ENCODE measurements around the gene KAZN. TPM values are rescaled to one million over a fixed set of nuclear protein-coding genes. Genes with fewer than 3 reads are reported as not detected.

KAZN gene
- total RNA-seq, 1 donor from 2014 or later = 3.7 TPM

- no peak overlapping the region for H3K27ac ChIP-seq (ENCODE audit: low read depth, low read length)
Observed at GRCh38 chr1:14987829-14988603, 389.5 kb downstream of the KAZN start.

DNA sequence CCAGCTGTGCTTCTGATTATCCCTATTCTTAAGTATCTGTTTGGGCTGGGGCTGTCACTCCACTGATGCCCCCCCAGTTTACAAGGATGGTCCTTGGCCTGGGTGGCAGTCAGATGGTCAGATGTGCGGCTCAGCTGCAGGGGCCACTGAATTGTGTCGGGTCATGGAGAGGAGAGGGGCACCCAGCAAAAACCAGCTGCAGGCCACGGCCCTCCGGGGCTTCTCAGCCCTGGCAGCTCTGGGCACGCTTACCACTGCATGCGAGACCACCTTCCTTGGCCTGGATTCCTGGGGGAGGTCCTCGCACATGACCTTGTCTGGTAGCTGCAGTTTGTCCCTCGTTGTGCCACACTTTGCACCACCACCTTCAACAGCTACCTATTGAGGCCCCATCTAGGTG is 390.2 kb downstream of the KAZN start:
- Histone ChIP-seq H3K9me3 (ENCODE audit: control insufficient read depth in 3 of 3, low read length in 3 of 3) (no peaks in the 10 kb centered on the region), H3K27ac (ENCODE audit: low read depth, low read length) (no peak overlapping the region), H3K27me3 (ENCODE audit: control insufficient read depth in 3 of 3, insufficient read depth in 3 of 3, low read length in 3 of 3) (peaks cover 2 to 6% (median 5%) of the 10 kb centered on the region in 3 donors), H3K4me1 (ENCODE audit: control insufficient read depth in 3 of 3, insufficient read depth in 3 of 3, low read length in 3 of 3) (peaks cover 0 to 5% (median 5%) of the 10 kb centered on the region in 3 donors), H3K4me3 (ENCODE audit: low read length in 3 of 3) (no peak overlapping the region), H3K36me3 (ENCODE audit: control insufficient read depth in 3 of 3, insufficient read depth in 3 of 3, low read length in 3 of 3) (no peaks in the 10 kb centered on the region), H3K9ac (ENCODE audit: low read depth in 1 of 3, low read length in 3 of 3) (no peak overlapping the region)

More at GRCh38 chr1:14987829-14988603, 389.5 kb downstream of the KAZN start:
- peaks cover 2 to 6% (median 5%) of the 10 kb centered on the region in 3 donors for H3K27me3 ChIP-seq (ENCODE audit: control insufficient read depth in 3 of 3, insufficient read depth in 3 of 3, low read length in 3 of 3)
- H3K4me1 ChIP-seq (ENCODE audit: control insufficient read depth in 3 of 3, insufficient read depth in 3 of 3, low read length in 3 of 3) = peaks cover 0 to 5% (median 5%) of the 10 kb centered on the region in 3 donors
- no peak overlapping the region for H3K9ac ChIP-seq (ENCODE audit: low read depth in 1 of 3, low read length in 3 of 3)
- no peaks in the 10 kb centered on the region for H3K9me3 ChIP-seq (ENCODE audit: control insufficient read depth in 3 of 3, low read length in 3 of 3)
- no peak overlapping the region for H3K4me3 ChIP-seq (ENCODE audit: low read length in 3 of 3)
- no peaks in the 10 kb centered on the region for H3K36me3 ChIP-seq (ENCODE audit: control insufficient read depth in 3 of 3, insufficient read depth in 3 of 3, low read length in 3 of 3)

- Histone ChIP-seq H3K4me1 (ENCODE audit: control insufficient read depth in 3 of 3, insufficient read depth in 3 of 3, low read length in 3 of 3) (peaks cover 0 to 5% (median 5%) of the 10 kb centered on the region in 3 donors), H3K4me3 (ENCODE audit: low read length in 3 of 3) (no peak overlapping the region), H3K27ac (ENCODE audit: low read depth, low read length) (no peak overlapping the region), H3K9me3 (ENCODE audit: control insufficient read depth in 3 of 3, low read length in 3 of 3) (no peaks in the 10 kb centered on the region), H3K9ac (ENCODE audit: low read depth in 1 of 3, low read length in 3 of 3) (no peak overlapping the region), H3K36me3 (ENCODE audit: control insufficient read depth in 3 of 3, insufficient read depth in 3 of 3, low read length in 3 of 3) (no peaks in the 10 kb centered on the region), H3K27me3 (ENCODE audit: control insufficient read depth in 3 of 3, insufficient read depth in 3 of 3, low read length in 3 of 3) (peaks cover 2 to 6% (median 5%) of the 10 kb centered on the region in 3 donors)
Observed at GRCh38 chr1:14989931-14990728, 391.6 kb downstream of the KAZN start.

GRCh38 chr1:14993414-14993813 is 394.9 kb downstream of the KAZN start:
- no peak overlapping the region for H3K4me3 ChIP-seq (ENCODE audit: low read length in 3 of 3)
- H3K4me1 ChIP-seq (ENCODE audit: control insufficient read depth in 3 of 3, insufficient read depth in 3 of 3, low read length in 3 of 3) = peaks cover 0 to 5% (median 0%) of the 10 kb centered on the region in 3 donors
- H3K36me3 ChIP-seq (ENCODE audit: control insufficient read depth in 3 of 3, insufficient read depth in 3 of 3, low read length in 3 of 3) = no peaks in the 10 kb centered on the region
- H3K27me3 ChIP-seq (ENCODE audit: control insufficient read depth in 3 of 3, insufficient read depth in 3 of 3, low read length in 3 of 3) = peaks cover 0 to 2% (median 0%) of the 10 kb centered on the region in 3 donors
- H3K9ac ChIP-seq (ENCODE audit: low read depth in 1 of 3, low read length in 3 of 3) = no peak overlapping the region
- no peaks in the 10 kb centered on the region for H3K9me3 ChIP-seq (ENCODE audit: control insufficient read depth in 3 of 3, low read length in 3 of 3)
- no peak overlapping the region for H3K27ac ChIP-seq (ENCODE audit: low read depth, low read length)

- Histone ChIP-seq H3K27me3 (ENCODE audit: control insufficient read depth in 3 of 3, insufficient read depth in 3 of 3, low read length in 3 of 3) (no peaks in the 10 kb centered on the region), H3K9me3 (ENCODE audit: control insufficient read depth in 3 of 3, low read length in 3 of 3) (no peaks in the 10 kb centered on the region), H3K4me1 (ENCODE audit: control insufficient read depth in 3 of 3, insufficient read depth in 3 of 3, low read length in 3 of 3) (peaks cover 0 to 5% (median 0%) of the 10 kb centered on the region in 3 donors), H3K4me3 (ENCODE audit: low read length in 3 of 3) (no peak overlapping the region), H3K36me3 (ENCODE audit: control insufficient read depth in 3 of 3, insufficient read depth in 3 of 3, low read length in 3 of 3) (no peaks in the 10 kb centered on the region), H3K9ac (ENCODE audit: low read depth in 1 of 3, low read length in 3 of 3) (no peak overlapping the region), H3K27ac (ENCODE audit: low read depth, low read length) (no peak overlapping the region)
Observed at GRCh38 chr1:14994148-14994547, 395.7 kb downstream of the KAZN start.

DNA sequence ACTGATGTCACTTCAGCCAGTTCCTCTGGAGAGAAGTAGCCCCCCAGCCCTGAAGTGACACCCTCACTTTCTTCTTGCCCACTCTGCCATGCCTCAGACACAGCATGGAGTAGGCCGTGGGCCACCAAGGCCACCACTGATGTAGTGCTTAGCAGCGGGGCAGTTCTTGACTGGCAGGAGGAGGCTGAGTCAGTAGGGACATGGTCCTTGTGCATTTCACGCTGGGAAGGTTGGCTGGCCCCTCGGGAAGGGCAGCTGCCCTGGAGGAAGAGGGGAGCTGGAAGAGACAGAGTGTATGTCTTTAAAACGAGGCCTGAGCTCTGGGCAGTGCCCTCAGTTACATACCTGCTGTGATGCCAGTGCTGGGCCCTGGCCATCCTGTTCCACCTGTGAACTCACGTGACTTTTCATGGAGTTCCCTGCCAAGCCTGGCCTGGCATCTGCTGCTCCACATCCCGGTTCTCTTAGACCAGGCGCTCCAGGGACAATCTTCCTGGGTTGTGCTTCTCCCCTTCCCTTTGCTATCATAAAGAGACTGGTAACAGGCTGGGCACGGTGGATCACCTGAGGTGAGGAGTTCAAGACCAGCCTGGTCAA is 396.5 kb downstream of the KAZN start:
- Histone ChIP-seq H3K27me3 (ENCODE audit: control insufficient read depth in 3 of 3, insufficient read depth in 3 of 3, low read length in 3 of 3) (no peaks in the 10 kb centered on the region), H3K9me3 (ENCODE audit: control insufficient read depth in 3 of 3, low read length in 3 of 3) (no peaks in the 10 kb centered on the region), H3K27ac (ENCODE audit: low read depth, low read length) (no peak overlapping the region), H3K4me3 (ENCODE audit: low read length in 3 of 3) (no peak overlapping the region), H3K36me3 (ENCODE audit: control insufficient read depth in 3 of 3, insufficient read depth in 3 of 3, low read length in 3 of 3) (no peaks in the 10 kb centered on the region), H3K4me1 (ENCODE audit: control insufficient read depth in 3 of 3, insufficient read depth in 3 of 3, low read length in 3 of 3) (peaks cover 0 to 5% (median 0%) of the 10 kb centered on the region in 3 donors), H3K9ac (ENCODE audit: low read depth in 1 of 3, low read length in 3 of 3) (no peak overlapping the region)

- Histone ChIP-seq H3K36me3 (ENCODE audit: control insufficient read depth in 3 of 3, insufficient read depth in 3 of 3, low read length in 3 of 3) (no peaks in the 10 kb centered on the region), H3K9me3 (ENCODE audit: control insufficient read depth in 3 of 3, low read length in 3 of 3) (no peaks in the 10 kb centered on the region), H3K27ac (ENCODE audit: low read depth, low read length) (no peak overlapping the region), H3K4me3 (ENCODE audit: low read length in 3 of 3) (no peak overlapping the region), H3K27me3 (ENCODE audit: control insufficient read depth in 3 of 3, insufficient read depth in 3 of 3, low read length in 3 of 3) (no peaks in the 10 kb centered on the region), H3K4me1 (ENCODE audit: control insufficient read depth in 3 of 3, insufficient read depth in 3 of 3, low read length in 3 of 3) (peaks cover 0 to 5% (median 0%) of the 10 kb centered on the region in 3 donors), H3K9ac (ENCODE audit: low read depth in 1 of 3, low read length in 3 of 3) (no peak overlapping the region)
Observed at GRCh38 chr1:14996133-14997050, 397.9 kb downstream of the KAZN start.

GRCh38 chr1:14997646-14998276 is 399.3 kb downstream of the KAZN start:
- Histone ChIP-seq H3K27me3 (ENCODE audit: control insufficient read depth in 3 of 3, insufficient read depth in 3 of 3, low read length in 3 of 3) (no peaks in the 10 kb centered on the region), H3K4me1 (ENCODE audit: control insufficient read depth in 3 of 3, insufficient read depth in 3 of 3, low read length in 3 of 3) (peaks cover 0 to 5% (median 0%) of the 10 kb centered on the region in 3 donors), H3K9me3 (ENCODE audit: control insufficient read depth in 3 of 3, low read length in 3 of 3) (no peaks in the 10 kb centered on the region), H3K27ac (ENCODE audit: low read depth, low read length) (no peak overlapping the region), H3K9ac (ENCODE audit: low read depth in 1 of 3, low read length in 3 of 3) (no peak overlapping the region), H3K4me3 (ENCODE audit: low read length in 3 of 3) (no peak overlapping the region), H3K36me3 (ENCODE audit: control insufficient read depth in 3 of 3, insufficient read depth in 3 of 3, low read length in 3 of 3) (no peaks in the 10 kb centered on the region)

- Histone ChIP-seq H3K36me3 (ENCODE audit: control insufficient read depth in 3 of 3, insufficient read depth in 3 of 3, low read length in 3 of 3) (no peaks in the 10 kb centered on the region), H3K27me3 (ENCODE audit: control insufficient read depth in 3 of 3, insufficient read depth in 3 of 3, low read length in 3 of 3) (no peaks in the 10 kb centered on the region), H3K9ac (ENCODE audit: low read depth in 1 of 3, low read length in 3 of 3) (no peak overlapping the region), H3K9me3 (ENCODE audit: control insufficient read depth in 3 of 3, low read length in 3 of 3) (no peaks in the 10 kb centered on the region), H3K4me1 (ENCODE audit: control insufficient read depth in 3 of 3, insufficient read depth in 3 of 3, low read length in 3 of 3) (peaks cover 0 to 5% (median 0%) of the 10 kb centered on the region in 3 donors), H3K4me3 (ENCODE audit: low read length in 3 of 3) (no peak overlapping the region), H3K27ac (ENCODE audit: low read depth, low read length) (no peak overlapping the region)
Observed at GRCh38 chr1:14999441-14999840, 401.0 kb downstream of the KAZN start.
